DND-41 (cell line): ENCODE results near the gene HYCC1.
"Not testable (repeated sequence)": the region's sequence is repeated elsewhere in the genome, so short reads cannot be mapped to it uniquely, and the experiment has no call there.

Experiments
- ATAC-seq: fragments of 200-7000 bp; cut with Tn5 transposase; 3 replicates; pipeline ENCODE4 v1.9.1; 2021; ENCODE audit warnings: low read depth; ENCODE audit not compliant: insufficient read depth
- DNase-seq: peaks from one replicate; pipeline ENCODE4 v3.0.0-alpha.2; 2020
- H2AFZ ChIP-seq: 2 replicates; pipeline ENCODE4 v1.6.0; 2012; ENCODE audit warnings: low read depth, low read length
- H3K27ac ChIP-seq: 2 replicates; pipeline ENCODE4 v1.5.1; 2012; ENCODE audit warnings: low read length, inconsistent platforms
- H3K27me3 ChIP-seq: fragments of 200-600 bp; sonication (generic); 2 replicates; pipeline ENCODE4 v1.6.0; 2012; ENCODE audit warnings: low read length, mild to moderate bottlenecking, inconsistent platforms; ENCODE audit not compliant: insufficient read depth, poor library complexity
- H3K36me3 ChIP-seq: 2 replicates; pipeline ENCODE4 v1.5.1; 2012; ENCODE audit warnings: low read length, inconsistent platforms; ENCODE audit not compliant: insufficient read depth
- H3K4me1 ChIP-seq: 2 replicates; pipeline ENCODE4 v1.5.1; 2012; ENCODE audit warnings: mild to moderate bottlenecking, low read length; ENCODE audit not compliant: insufficient read depth
- H3K4me2 ChIP-seq: 2 replicates; pipeline ENCODE4 v1.6.0; 2012; ENCODE audit warnings: mild to moderate bottlenecking, moderate library complexity, low read length, inconsistent platforms; ENCODE audit not compliant: insufficient read depth
- H3K4me3 ChIP-seq, 2 experiments: fragments of 200-600 bp in 1 of 2; shearing (Covaris generic) in 1 of 2; 2 replicates each; pipeline ENCODE4 v1.5.1; 2012 to 2016; ENCODE audit warnings: inconsistent platforms in 2 of 2, low read length in 2 of 2, mild to moderate bottlenecking in 2 of 2, low read depth in 1 of 2, moderate library complexity in 1 of 2
- H3K79me2 ChIP-seq: 2 replicates; pipeline ENCODE4 v1.6.0; 2012; ENCODE audit warnings: low read length, inconsistent platforms; ENCODE audit not compliant: insufficient read depth
- H3K9ac ChIP-seq: 2 replicates; pipeline ENCODE4 v1.6.0; 2012; ENCODE audit warnings: low read depth, mild to moderate bottlenecking, inconsistent platforms, low read length, moderate library complexity
- H3K9me3 ChIP-seq: 2 replicates; pipeline ENCODE4 v1.5.1; 2012; ENCODE audit warnings: low read length, moderate library complexity, mild to moderate bottlenecking, inconsistent platforms; ENCODE audit not compliant: insufficient read depth, severe bottlenecking
- H4K20me1 ChIP-seq: 2 replicates; pipeline ENCODE4 v1.6.0; 2012; ENCODE audit warnings: low read length; ENCODE audit not compliant: insufficient read depth
- CTCF ChIP-seq: IDR thresholded peaks from 2 replicates; pipeline ENCODE4 v1.5.1; 2012; ENCODE audit warnings: borderline replicate concordance, low read length, moderate library complexity, mild to moderate bottlenecking; ENCODE audit not compliant: poor library complexity, severe bottlenecking; ENCODE audit errors: extremely low read depth
- EZH2 ChIP-seq: IDR thresholded peaks from 3 replicates; pipeline ENCODE4 v1.6.1; 2012; ENCODE audit warnings: borderline replicate concordance, low read depth, mild to moderate bottlenecking, moderate library complexity, low read length, inconsistent platforms; ENCODE audit not compliant: severe bottlenecking

The HYCC1 gene

GRCh38 chr7:23044581-23044980, 30.7 kb upstream of the HYCC1 start:
- Histone ChIP-seq H3K79me2 (no peaks in the 10 kb centered on the region), H3K27me3 (no peaks in the 10 kb centered on the region), H3K4me3 (no peak overlapping the region), H4K20me1 (no peaks in the 10 kb centered on the region), H2AFZ (no peak overlapping the region), H3K4me1 (no peaks in the 10 kb centered on the region), H3K36me3 (no peaks in the 10 kb centered on the region), H3K4me2 (no peak overlapping the region), H3K9ac (no peak overlapping the region), H3K9me3 (no peaks in the 10 kb centered on the region), H3K27ac (no peak overlapping the region)
- ATAC-seq (no peak), DNase-seq (no peak)
- TF ChIP-seq CTCF (no peak), EZH2 (no peak)

GRCh38 chr7:23043441-23043840, 29.5 kb upstream of the HYCC1 start:
- TF ChIP-seq EZH2 (no peak), CTCF (no peak)
- Histone ChIP-seq H2AFZ (no peak overlapping the region), H3K9me3 (no peaks in the 10 kb centered on the region), H3K27ac (no peak overlapping the region), H3K4me1 (no peaks in the 10 kb centered on the region), H3K27me3 (no peaks in the 10 kb centered on the region), H3K36me3 (no peaks in the 10 kb centered on the region), H3K9ac (no peak overlapping the region), H3K4me2 (no peak overlapping the region), H3K4me3 (no peak overlapping the region), H3K79me2 (no peaks in the 10 kb centered on the region), H4K20me1 (no peaks in the 10 kb centered on the region)
- no peak for ATAC-seq
- DNase-seq, result no peak

GRCh38 chr7:23039674-23040073, 25.7 kb upstream of the HYCC1 start:
- not testable (repeated sequence) for H3K27ac ChIP-seq, H3K79me2 ChIP-seq, ATAC-seq, H3K9me3 ChIP-seq, H2AFZ ChIP-seq, H3K36me3 ChIP-seq, H3K4me2 ChIP-seq, H3K4me1 ChIP-seq, H3K9ac ChIP-seq, H3K27me3 ChIP-seq, H4K20me1 ChIP-seq, H3K4me3 ChIP-seq, DNase-seq

- not testable (repeated sequence) for H3K4me1 ChIP-seq, H3K4me3 ChIP-seq, ATAC-seq, DNase-seq, H2AFZ ChIP-seq, H3K27me3 ChIP-seq, H4K20me1 ChIP-seq, H3K27ac ChIP-seq, H3K36me3 ChIP-seq, H3K4me2 ChIP-seq, H3K9me3 ChIP-seq, H3K79me2 ChIP-seq, H3K9ac ChIP-seq
Measured at GRCh38 chr7:23035542-23036371, 21.8 kb upstream of the HYCC1 start.
